ENCODE measurements around the gene TMEM175.

TMEM175 gene

GRCh38 chr4:958314-958665, 26.0 kb downstream of the TMEM175 start:
- H3K9ac ChIP-seq (ENCODE audit: low read length), result no peak overlapping the region
- H3K4me1 ChIP-seq (ENCODE audit: low read length), result no peaks in the 10 kb centered on the region
- no peak for TF ChIP-seq EZH2phosphoT487 (IDR thresholded peaks at IDR 0.05; ENCODE audit: low read depth)
- TF ChIP-seq, protein P1, sequence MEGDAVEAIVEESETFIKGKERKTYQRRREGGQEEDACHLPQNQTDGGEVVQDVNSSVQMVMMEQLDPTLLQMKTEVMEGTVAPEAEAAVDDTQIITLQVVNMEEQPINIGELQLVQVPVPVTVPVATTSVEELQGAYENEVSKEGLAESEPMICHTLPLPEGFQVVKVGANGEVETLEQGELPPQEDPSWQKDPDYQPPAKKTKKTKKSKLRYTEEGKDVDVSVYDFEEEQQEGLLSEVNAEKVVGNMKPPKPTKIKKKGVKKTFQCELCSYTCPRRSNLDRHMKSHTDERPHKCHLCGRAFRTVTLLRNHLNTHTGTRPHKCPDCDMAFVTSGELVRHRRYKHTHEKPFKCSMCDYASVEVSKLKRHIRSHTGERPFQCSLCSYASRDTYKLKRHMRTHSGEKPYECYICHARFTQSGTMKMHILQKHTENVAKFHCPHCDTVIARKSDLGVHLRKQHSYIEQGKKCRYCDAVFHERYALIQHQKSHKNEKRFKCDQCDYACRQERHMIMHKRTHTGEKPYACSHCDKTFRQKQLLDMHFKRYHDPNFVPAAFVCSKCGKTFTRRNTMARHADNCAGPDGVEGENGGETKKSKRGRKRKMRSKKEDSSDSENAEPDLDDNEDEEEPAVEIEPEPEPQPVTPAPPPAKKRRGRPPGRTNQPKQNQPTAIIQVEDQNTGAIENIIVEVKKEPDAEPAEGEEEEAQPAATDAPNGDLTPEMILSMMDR (IDR thresholded peaks at IDR 0.05; ENCODE audit: low read depth, low read length), result no peak
- H3K27ac ChIP-seq (ENCODE audit: low read length), result no peak overlapping the region
- H3K9me3 ChIP-seq (ENCODE audit: insufficient read depth, low read length), result no peaks in the 10 kb centered on the region
- H3K79me2 ChIP-seq (ENCODE audit: low read length), result no peaks in the 10 kb centered on the region
- no peak overlapping the region for H3K4me3 ChIP-seq (ENCODE audit: low read length)
- H4K20me1 ChIP-seq (ENCODE audit: insufficient read depth, low read length), result no peaks in the 10 kb centered on the region
- H3K27me3 ChIP-seq (ENCODE audit: low read depth, low read length), result no peaks in the 10 kb centered on the region
- no peak overlapping the region for H2AFZ ChIP-seq (ENCODE audit: low read depth, low read length)
- no peak overlapping the region for H3K4me2 ChIP-seq (ENCODE audit: low read length)
- H3K36me3 ChIP-seq (replicated peaks; ENCODE audit: low read depth, low read length), result no peaks in the 10 kb centered on the region

DNA sequence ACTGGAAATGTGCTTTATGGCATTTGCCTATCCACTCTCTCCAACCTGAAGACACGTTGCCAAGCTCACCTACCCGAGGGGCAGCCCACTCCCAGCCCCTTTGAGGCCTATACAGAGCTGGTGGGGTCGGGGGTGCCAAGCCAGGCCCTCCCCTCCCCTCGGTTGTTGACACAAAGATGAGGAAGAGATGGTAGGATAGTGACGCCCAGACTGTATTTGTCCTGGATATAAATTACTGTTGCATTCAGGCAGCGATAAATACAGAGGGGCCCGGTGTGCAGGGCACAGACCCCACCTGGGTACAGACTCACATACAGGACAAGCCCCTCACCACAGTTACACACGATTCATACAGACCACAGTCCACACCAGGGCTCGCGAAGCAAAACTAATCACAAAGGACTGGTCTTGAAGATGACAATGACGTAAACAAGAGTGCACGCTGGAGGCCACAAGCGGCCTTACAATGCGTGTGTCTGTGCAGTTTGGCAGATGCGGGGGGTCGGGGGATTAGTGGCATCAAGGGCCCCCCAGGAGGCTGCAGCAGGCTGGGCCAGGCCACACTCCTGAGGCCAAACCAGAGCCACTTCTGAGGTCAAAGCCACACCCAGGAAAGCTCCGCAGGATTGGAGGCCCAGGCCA, 26.6 kb downstream of the TMEM175 start:
- Histone ChIP-seq H3K9me3 (ENCODE audit: insufficient read depth, low read length) (no peaks in the 10 kb centered on the region), H3K27me3 (ENCODE audit: low read depth, low read length) (no peaks in the 10 kb centered on the region), H3K36me3 (replicated peaks; ENCODE audit: low read depth, low read length) (no peaks in the 10 kb centered on the region), H3K9ac (ENCODE audit: low read length) (no peak overlapping the region), H4K20me1 (ENCODE audit: insufficient read depth, low read length) (no peaks in the 10 kb centered on the region), H2AFZ (ENCODE audit: low read depth, low read length) (no peak overlapping the region), H3K27ac (ENCODE audit: low read length) (no peak overlapping the region), H3K79me2 (ENCODE audit: low read length) (no peaks in the 10 kb centered on the region), H3K4me3 (ENCODE audit: low read length) (no peak overlapping the region), H3K4me1 (ENCODE audit: low read length) (no peaks in the 10 kb centered on the region), H3K4me2 (ENCODE audit: low read length) (no peak overlapping the region)
- TF ChIP-seq, protein P1 (IDR thresholded peaks at IDR 0.05; ENCODE audit: low read depth, low read length), result no peak
- no peak for TF ChIP-seq EZH2phosphoT487 (IDR thresholded peaks at IDR 0.05; ENCODE audit: low read depth)

DNA sequence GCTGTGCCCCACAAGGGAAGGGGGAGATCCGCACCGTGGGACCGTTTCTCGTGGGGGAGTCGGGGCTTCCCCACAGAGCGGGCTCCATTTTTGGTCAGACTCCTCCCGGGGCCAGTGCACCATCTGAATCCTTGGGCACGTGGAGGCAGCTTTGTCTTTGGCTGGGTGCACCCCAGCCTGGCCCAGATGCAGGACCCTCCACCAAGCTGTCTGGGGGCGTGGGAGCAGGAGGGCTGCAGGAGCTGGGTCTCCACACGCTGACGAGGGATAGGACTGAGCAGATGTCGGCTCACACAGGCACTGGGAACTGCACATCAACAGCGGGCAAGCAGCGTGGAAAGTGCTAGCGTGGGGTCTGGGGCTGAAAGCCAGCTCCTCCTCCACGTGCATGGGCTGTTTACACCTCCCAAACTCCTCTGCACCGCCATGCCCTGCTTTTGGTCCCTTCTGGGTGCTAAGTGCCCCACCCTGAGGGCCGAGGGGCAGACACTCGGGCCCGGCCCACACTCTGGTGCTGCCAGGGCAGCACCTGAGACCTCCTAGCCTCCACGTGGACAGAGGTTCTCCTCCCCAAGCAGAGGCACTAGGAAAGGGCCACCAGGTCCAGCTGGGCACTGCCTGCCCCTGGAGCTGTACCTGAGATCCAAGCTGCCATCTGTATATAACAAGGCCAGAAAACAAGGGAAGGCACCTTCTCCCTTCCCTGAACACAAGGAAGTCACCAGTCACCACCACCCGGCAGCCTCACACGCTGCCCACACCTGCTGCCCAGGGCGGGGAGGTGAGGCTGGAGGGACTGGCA, 27.3 kb downstream of the TMEM175 start:
- H3K36me3 ChIP-seq (replicated peaks; ENCODE audit: low read depth, low read length), result no peaks in the 10 kb centered on the region
- no peaks in the 10 kb centered on the region for H3K27me3 ChIP-seq (ENCODE audit: low read depth, low read length)
- H3K4me1 ChIP-seq (ENCODE audit: low read length), result no peaks in the 10 kb centered on the region

GRCh38 chr4:960140-960635, 27.9 kb downstream of the TMEM175 start:
- Histone ChIP-seq H3K27ac (ENCODE audit: low read length) (no peak overlapping the region), H3K4me3 (ENCODE audit: low read length) (no peak overlapping the region), H2AFZ (ENCODE audit: low read depth, low read length) (no peak overlapping the region), H3K4me1 (ENCODE audit: low read length) (no peaks in the 10 kb centered on the region), H3K79me2 (ENCODE audit: low read length) (no peaks in the 10 kb centered on the region), H3K4me2 (ENCODE audit: low read length) (no peak overlapping the region), H3K36me3 (replicated peaks; ENCODE audit: low read depth, low read length) (no peaks in the 10 kb centered on the region), H3K27me3 (ENCODE audit: low read depth, low read length) (no peaks in the 10 kb centered on the region), H3K9me3 (ENCODE audit: insufficient read depth, low read length) (no peaks in the 10 kb centered on the region), H3K9ac (ENCODE audit: low read length) (no peak overlapping the region), H4K20me1 (ENCODE audit: insufficient read depth, low read length) (no peaks in the 10 kb centered on the region)
- no peak for TF ChIP-seq EZH2phosphoT487 (IDR thresholded peaks at IDR 0.05; ENCODE audit: low read depth)
- TF ChIP-seq, protein P1 (IDR thresholded peaks at IDR 0.05; ENCODE audit: low read depth, low read length), result no peak

More for the DNA sequence above, 27.3 kb downstream of the TMEM175 start:
- Histone ChIP-seq H3K79me2 (ENCODE audit: low read length) (no peaks in the 10 kb centered on the region), H2AFZ (ENCODE audit: low read depth, low read length) (no peak overlapping the region), H3K27ac (ENCODE audit: low read length) (no peak overlapping the region), H3K9ac (ENCODE audit: low read length) (no peak overlapping the region), H3K9me3 (ENCODE audit: insufficient read depth, low read length) (no peaks in the 10 kb centered on the region), H3K4me2 (ENCODE audit: low read length) (no peak overlapping the region), H3K4me3 (ENCODE audit: low read length) (no peak overlapping the region), H4K20me1 (ENCODE audit: insufficient read depth, low read length) (no peaks in the 10 kb centered on the region)
- TF ChIP-seq, protein P1 (IDR thresholded peaks at IDR 0.05; ENCODE audit: low read depth, low read length), result no peak
- no peak for TF ChIP-seq EZH2phosphoT487 (IDR thresholded peaks at IDR 0.05; ENCODE audit: low read depth)
